Activated CD4-positive, CD25-positive, alpha-beta regulatory T cell treated with anti-CD3 and anti-CD28 coated beads, Interleukin-2, amount 50 U/mL, for 16 hours (primary cell): Measurements from ENCODE around the gene SYTL3.

Experiments used
- DNase-seq: peaks from one replicate; pipeline ENCODE4 v3.0.0-alpha.2; 2020; ENCODE audit warnings: low read depth, low spot score

SYTL3 gene

DNA sequence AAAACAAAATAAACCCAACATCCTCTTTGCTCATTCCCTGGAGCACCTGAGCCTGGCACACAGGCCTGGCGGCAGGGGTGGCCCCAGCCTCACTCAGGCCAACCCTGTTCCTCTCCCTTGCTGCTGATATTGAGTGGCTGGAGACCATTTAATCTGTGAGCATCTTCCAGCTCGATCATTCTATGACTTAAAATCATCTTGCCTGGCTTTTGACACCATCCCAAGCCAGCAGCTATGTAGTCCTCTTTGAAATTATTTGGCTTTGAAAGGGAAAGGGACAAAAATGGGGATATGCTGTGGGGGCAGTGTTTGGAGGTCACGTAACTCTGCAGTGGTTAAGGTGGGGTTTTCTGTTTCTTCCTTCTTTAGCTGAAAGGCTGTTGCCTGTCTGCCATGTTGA lies 146.5 kb downstream of the SYTL3 start:
- DNase-seq = no peak

DNA sequence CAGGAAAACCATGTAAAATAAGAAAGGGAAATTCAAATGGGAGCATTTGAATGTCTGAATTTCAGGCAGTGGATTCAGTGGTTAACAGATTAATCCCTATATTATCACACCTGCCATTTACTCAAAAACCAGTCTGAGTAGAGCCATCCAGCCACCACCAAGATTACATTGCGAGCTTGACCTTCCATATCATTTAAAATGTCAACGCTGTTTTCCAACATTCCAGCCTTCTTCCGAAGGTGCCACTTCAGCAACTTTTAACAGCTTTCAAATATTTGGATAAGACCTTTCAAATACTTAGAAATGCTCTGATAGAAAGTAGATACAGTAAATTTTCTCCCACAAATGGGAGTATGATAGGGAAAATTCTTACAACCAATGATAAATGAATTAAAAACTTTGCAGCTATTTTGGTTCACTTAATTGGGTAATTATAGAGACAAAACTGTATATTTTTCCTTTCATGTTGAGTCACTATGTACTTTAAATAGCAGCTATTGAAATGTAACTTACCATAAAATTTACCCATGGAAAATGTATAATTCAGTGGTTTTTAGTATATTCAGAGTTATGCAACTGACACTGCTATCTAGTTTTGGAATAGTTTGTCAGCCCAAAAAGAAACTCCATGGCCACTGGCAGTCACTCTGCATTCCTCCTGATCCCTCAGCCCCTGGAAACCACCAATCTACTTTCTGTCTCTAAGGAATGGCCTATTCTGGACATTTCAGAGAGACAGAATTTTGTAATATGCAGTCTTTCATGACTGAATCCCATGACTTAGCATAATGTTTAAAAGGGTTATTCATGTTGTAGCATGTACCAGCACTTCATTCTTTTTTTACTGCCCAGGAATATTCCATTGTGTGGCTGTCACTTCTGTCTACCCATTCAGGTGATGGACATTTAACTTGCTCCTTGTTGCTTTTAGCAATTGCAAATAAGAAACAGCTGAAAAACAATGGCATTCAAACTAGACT lies 147.8 kb downstream of the SYTL3 start:
- no peak for DNase-seq

DNA sequence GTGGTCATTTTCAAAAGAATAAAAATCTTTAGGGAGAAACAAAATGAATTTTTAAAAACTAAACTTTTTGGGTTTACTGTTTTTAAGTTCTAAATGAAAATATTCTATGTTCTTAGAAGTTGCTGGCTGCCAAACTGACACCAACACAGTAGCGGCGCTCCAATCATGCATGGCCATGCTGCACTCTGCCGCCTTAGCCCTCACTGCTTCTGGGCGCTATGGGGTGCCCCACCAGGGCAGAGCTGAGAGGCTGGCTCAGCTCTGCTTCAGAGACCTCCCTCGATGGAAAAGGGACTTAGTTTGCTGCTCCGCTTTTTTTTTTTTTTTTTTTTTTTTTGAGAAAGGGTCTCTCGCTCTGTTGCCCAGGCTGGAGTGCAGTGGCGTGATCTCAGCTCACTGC lies 148.5 kb downstream of the SYTL3 start:
- DNase-seq = no peak

DNA sequence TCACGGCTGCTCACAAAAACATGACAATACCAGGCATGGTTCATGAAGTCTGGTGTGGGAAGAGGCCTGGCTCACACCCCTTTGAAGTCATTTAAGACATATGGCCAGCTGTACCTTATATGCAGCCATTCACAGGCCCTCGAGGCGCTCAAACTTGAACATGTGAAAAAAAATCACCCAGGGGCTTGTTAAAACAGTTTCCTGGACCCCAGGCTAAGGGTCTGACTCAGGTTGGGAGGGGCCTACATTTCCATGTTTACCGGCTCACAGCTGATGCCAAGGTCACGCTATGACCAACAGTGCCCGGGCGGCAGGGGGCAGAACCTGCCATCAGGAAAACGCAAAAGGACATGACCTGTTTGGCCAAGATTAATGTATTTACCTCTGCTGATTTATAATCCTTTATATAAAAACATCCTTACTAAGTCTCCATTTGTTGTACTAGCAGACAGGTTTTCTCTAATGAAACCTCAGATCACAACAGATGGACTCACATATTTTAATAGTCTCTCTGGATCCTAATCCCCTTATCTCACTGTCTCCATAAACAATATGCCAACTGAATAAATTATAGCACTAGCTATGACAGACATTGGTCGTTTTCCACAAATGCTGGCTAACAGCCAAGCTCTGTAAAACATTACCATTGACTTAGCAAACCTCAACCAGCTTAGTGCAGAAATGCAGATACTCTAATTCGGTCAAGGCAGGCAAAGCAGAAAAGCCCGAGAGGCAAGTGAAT lies 149.4 kb downstream of the SYTL3 start:
- DNase-seq = no peak

DNA sequence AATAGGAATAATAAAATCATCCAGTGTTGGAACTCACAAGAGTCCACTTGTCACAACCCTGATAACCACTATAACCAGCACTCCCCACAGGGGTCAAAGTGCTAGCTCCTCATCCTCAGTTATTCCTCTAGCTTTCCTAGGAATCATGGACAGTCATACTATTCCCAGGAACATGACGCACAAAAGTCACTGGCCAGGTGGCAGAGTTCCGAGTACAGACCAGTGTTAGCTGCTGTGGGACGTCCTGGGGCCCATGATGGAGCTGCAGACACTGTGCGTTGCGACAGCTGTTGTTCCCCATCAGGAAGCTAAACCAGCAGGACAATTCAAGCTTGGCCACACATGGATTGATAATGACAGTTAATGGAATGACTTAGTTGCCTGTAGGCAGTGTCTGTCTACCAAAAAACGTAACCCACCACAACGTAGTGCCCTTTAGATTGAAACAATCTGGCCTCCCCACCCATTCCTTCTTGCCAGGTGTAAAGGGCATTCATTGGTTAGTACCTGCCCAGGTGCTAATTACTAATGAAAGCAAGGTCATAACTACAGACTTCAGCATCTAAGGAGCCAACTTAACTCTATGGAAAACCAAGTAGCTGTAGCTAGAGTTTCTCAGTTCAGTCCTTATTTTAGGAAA lies 151.9 kb downstream of the SYTL3 start:
- no peak for DNase-seq

DNA sequence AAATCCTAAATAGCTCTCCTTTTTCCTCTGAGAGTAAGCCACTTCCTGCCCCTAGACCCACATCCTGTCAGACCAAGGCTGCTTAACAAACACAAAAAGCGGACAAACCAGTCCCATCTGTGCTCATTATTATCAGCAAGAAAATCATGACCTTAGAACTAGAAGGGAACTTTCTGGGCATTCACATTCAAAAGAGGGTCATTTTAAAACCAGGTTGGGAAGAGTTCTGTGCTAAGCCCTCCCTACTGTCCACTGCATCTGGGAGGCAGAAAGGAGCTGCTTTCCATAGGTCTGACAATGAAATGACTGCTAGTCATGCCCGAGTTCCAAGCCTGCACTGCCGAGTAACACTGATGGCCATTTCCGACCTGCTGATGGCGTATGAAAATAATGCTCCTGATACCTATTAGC lies 153.9 kb downstream of the SYTL3 start:
- no peak for DNase-seq

DNA sequence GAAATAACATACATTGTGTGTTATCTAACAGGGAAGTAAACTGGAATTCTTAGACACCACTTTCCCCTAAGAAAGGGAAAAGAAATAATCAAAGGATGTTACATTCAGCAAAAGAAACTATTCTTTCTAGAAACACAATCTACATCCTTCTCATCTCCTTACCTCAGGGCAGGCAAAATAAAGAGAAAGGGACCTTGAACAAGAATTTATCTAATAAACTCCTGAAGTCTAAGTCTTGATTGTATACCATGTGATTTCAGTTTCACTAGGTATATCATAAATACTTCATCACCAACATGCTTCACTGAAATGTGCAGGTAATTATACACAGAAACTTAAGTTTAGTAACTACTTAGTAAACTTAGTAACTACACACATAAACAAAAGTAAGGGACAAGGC lies 154.4 kb downstream of the SYTL3 start:
- no peak for DNase-seq

DNA sequence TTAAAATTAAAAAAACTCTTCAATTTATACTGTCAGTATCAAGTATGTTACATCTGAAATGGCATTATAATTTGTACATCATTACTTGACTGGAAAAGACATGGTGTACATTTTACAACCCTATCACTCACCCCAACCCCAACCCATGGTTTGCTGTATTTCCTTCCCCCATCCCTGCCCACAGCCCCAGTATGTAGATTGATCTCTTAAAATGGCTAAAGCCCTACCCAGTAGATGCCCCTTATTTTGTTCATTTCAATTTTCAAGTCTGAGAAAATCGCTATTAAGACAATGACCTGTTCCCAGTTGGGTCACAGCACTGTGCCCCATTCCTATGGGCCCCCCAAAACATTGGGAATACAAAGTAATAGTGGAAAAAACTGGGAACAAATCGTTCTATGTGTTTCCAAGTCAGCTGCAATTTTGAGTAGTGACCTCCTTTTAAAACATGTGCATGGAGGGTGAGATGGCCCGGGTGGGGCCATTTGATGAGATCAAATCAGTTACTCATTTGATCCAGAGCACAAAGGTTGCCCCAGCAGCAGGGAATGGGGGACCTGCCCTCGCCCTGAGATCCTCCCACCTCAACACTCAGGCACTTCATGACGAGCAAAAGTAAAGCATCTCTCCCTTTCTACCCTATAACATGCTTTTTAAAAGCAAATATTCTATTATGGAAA lies 156.0 kb downstream of the SYTL3 start:
- no peak for DNase-seq

DNA sequence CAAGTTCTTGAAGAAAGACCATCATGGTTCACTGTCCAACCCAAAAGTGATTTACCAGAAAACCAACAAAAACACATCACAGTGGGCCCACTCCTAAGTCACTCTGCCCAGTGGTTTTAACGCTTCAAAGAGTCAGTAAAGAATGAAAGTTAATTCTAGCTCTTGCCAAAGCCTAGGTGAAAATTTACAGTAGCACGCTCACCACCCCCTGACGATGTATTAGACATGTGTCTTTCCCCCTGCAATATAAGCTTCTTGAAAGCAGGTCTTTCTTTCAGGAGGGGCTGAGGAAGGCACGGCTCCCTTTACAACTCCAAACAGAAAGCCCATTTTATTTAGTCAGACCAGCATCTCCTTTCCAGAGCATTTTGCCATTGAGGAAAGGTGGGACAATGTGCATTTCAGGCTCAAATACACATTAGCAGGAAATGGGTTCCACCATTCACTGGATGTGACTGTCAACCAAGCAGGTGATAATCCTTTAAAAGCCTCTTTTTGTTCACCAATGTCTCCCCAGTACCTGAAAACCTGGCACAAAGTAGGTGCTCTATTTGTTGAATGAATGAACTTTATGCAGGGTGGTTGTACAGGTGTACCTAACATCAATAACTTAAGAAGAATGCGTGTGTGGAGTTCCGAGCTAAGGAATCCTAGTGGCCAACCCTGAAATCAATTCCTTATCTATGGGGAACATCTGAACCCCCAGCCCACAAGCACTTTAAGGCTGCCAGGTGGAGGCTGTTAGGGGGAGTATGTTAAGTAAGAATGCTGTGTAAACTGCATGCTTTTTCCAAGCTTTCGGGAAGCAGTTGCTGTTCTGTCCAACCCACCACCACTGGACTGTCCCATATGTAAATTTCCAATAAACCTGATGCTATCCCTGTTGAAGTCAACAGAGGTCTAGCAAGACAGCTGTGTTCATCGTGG lies 157.9 kb downstream of the SYTL3 start:
- DNase-seq = no peak

DNA sequence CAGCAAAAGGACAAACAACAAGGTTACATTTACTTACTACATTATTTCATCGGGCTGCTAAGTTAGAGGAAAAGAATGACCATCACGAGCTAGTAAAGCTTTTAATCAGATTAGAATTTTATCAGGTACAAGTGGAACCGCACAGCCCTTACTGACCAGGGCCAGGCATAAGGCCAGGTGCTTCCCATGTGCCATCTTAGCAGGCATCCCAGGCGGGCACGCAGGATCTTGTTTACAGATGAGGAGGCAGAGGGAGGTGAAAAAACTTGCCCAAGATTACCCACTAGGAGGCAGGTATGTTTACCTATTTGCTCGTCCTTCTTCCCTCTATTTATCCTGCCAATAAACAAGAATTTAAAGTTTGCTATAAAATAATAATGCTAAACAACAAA lies 158.6 kb downstream of the SYTL3 start:
- DNase-seq = no peak

DNA sequence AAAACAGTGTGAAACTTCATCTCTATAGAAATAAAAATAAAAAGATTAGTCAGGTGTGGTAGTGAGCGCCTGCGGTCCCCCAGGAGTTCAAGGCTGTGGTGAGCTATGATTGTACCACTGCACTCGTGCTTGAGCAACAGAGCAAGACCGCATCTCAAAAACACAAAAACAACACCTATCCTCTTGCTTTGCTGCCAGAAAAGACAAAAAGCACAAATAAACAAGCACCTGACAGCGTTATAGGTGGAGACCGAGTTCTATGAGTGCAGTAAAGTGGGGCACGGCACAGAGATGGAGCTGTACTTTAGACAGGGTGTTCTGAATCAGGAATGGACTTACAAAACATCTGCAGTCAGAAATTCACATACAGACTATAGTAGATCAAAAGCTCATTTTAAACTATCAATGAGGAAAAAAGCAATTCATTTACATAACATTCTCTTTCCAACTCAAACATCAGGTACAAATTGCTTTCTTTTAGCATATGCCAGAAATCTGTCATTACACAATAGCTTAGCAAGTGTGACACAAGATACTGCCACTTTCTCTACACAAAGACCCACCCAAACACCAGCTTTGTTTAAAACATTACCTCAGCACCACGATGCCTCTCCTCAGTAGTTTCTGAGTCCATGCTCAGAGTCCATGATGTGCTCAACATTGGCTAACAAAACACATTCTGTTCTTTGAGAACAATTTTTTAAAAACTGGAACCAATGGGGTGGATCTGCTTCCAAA lies 159.3 kb downstream of the SYTL3 start:
- DNase-seq = no peak

DNA sequence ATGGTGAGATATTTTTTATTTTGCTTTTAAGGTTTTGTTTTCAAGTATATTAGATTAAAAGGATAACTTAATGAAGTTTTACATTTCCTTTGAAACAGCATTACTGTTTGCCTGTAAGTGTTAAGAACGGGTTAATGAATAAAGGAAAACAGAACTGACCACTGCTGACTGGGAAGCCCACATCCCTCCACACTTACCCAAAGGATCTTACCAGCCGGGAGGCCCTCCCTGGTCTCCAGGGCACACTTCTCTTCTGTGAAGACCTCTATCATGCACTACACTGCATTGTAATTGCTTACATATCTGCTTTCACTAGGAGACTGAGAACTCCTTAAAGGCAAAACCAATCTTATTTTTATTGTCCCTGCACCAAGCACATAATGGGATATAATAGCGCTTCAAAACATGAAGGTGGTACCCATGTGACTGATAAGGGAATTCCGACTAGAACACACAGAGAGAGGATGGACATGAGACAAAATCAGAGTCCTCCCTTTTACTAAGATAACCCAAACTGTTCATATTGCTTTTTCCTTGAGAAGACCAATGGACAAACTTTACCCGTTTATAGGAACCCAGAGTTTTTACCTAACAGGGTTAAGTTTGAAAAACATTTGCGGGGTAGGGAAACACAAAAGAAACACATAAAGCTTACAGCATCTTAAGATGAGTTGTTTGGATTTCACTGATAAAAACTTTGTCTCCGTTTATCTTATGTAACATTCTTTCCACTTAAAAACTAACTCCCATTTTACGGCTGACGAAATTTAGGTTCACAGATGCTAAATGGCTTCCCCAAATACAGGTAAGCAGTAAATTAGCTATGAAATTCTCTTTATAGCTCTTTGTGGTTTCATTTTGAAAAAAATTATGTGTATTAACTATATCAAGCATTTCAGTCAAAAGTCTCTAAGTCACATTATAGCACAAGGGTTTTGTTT lies 160.6 kb downstream of the SYTL3 start:
- no peak for DNase-seq

DNA sequence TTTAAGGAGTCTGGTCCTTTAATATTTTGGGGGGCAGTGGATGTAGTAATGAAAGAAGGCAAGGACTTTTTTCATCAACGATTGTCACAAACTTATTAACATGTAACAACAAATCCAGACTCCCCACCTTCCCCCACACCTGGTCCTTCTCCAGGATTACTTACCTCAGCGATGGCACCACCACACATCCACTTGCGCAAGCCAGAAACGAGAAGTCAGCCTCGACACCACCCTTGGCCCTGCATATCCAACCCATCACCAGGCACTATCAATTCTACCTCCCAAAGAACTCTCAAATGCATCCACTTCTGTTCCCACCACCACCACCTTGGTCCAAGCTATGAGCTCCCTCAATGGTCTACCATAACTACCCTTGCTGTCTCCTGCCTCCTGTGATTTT lies 162.8 kb downstream of the SYTL3 start:
- DNase-seq = no peak

DNA sequence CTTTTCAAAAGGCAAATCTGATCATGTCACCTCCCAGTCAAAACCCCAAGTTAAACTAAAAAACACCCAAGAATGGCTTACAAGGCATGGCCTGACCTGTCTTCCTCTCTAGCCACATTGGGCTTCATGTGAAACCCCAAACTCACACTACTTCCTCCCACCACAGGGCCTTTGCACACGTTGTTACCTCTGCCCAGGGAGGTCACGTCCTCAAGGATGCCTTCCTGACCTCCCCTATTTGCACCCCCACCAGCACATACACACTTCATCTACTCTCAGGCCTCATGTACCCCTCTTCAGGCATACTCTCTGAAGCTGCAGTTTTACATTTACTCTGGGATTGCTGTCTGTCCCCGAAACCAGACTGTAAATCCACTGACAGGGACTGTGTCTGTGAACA lies 163.2 kb downstream of the SYTL3 start:
- DNase-seq = no peak
